G401.6 (cell line): Measurements from ENCODE around the gene CD46.
"Not testable (repeated sequence)": the region's sequence is repeated elsewhere in the genome, so short reads cannot be mapped to it uniquely, and the experiment has no call there.

Source experiments
- FAIRE-seq: peaks from 2 replicates; lab custom pipeline; 2012; peaks lifted over from hg19 to GRCh38; lab: Jason Lieb, UNC

CD46 gene

DNA sequence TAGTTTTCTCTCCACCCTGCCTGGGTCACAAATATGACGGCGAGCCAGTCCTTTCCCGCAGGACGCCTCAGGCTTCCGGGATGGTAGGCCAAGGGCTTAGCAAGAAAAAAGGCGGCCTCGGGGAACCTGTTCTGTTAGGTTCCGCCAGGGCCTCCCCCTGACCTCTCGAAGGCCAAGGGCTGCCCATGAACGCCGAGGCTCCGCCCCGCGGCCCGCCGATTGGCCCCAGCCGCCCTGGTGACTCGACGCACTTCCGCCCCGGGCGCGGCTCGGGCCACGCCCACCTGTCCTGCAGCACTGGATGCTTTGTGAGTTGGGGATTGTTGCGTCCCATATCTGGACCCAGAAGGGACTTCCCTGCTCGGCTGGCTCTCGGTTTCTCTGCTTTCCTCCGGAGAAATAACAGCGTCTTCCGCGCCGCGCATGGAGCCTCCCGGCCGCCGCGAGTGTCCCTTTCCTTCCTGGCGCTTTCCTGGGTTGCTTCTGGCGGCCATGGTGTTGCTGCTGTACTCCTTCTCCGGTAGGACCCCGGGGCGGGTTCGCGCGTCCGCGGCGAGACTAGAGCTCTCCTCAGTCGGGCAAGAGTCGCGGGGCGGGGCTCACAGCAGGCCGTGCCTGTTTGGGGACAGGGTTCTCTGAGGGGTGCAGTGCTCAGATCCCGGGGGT lies at the start of gene CD46:
TSS of gene CD46 (plus strand) at position 265 of the 666 bp plus-strand sequence. CDS start at position 424, 159 bp downstream.
- peak; percentile 81 for FAIRE-seq

GRCh38 chr1:207702317-207702716 lies 49.5 kb upstream of the CD46 start:
- FAIRE-seq, result no peak

DNA sequence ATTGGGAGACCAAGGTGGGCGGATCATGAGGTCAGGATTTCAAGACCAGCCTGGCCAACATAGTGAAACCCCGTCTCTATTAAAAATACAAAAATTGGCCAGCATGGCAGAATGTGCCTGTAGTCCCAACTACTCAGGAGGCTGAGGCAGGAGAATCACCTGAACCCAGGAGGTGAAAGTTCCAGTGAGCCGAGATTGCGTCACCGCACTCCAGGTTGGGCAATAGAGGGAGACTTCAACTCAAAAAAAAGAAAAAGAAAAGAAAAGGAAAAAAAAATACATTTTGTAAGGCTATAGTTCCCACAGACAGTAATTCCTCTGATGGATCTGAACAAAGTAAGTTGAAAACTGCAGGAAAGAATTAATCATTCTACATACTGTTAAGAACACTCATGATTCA lies 48.1 kb upstream of the CD46 start:
- no peak for FAIRE-seq

GRCh38 chr1:207708004-207708403 lies 43.9 kb upstream of the CD46 start:
- not testable (repeated sequence) for FAIRE-seq

- no peak for FAIRE-seq
Observed at GRCh38 chr1:207711285-207711684, 40.6 kb upstream of the CD46 start.

GRCh38 chr1:207712701-207713100 lies 39.2 kb upstream of the CD46 start:
- not testable (repeated sequence) for FAIRE-seq

- FAIRE-seq, result no peak
Observed at GRCh38 chr1:207713529-207713928, 38.3 kb upstream of the CD46 start.

DNA sequence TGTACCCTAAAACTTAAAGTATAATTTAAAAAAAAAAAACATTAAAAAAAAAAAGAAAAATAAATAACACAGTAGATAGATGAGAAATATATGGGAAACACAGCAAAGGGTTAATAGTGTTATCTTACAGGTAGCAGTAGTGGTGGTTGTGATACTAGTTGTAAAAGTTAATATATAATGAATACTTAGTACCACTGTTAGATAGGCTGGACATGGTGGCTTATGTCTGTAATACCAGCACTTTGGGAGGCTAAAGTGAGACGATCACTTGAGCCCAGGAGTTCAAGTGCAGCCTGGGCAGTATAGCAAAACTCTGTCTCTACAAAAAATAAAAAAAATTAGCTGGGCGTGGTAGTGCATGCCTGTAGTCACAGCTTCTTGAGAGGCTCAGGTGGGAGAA lies 32.6 kb upstream of the CD46 start:
- FAIRE-seq, result no peak

GRCh38 chr1:207728200-207728858 lies 23.5 kb upstream of the CD46 start:
- FAIRE-seq, result not testable (repeated sequence)

GRCh38 chr1:207737503-207738157 lies 14.2 kb upstream of the CD46 start:
- FAIRE-seq, result not testable (repeated sequence)

GRCh38 chr1:207738158-207738659 lies 13.6 kb upstream of the CD46 start:
- FAIRE-seq, result not testable (repeated sequence)

DNA sequence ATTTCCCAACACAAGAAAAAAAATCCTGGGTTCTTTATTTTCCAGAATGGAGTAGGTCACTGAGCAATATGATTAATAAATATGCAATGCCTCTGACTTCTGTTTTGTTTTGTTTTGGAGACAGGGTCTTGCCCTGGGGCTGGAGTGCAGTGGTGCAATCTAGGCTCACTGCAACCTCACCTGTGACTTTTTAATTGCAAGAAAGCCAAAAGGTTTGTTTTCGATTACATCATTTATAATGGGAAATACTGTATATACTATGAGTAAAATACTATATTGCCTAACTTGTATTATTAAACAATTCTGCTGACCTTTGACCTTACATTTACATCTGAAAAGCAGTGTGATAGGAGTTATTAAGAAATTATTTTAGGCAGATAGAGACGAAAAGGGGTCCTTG lies 11.6 kb upstream of the CD46 start:
- FAIRE-seq, result no peak

GRCh38 chr1:207742850-207743555 lies 8.9 kb upstream of the CD46 start:
- FAIRE-seq, result no peak

GRCh38 chr1:207744000-207744534 lies 7.8 kb upstream of the CD46 start:
- FAIRE-seq, result no peak

GRCh38 chr1:207745285-207745684 lies 6.6 kb upstream of the CD46 start:
- no peak for FAIRE-seq

GRCh38 chr1:207745839-207746767 lies 5.8 kb upstream of the CD46 start:
- peak; percentile 3 for FAIRE-seq

DNA sequence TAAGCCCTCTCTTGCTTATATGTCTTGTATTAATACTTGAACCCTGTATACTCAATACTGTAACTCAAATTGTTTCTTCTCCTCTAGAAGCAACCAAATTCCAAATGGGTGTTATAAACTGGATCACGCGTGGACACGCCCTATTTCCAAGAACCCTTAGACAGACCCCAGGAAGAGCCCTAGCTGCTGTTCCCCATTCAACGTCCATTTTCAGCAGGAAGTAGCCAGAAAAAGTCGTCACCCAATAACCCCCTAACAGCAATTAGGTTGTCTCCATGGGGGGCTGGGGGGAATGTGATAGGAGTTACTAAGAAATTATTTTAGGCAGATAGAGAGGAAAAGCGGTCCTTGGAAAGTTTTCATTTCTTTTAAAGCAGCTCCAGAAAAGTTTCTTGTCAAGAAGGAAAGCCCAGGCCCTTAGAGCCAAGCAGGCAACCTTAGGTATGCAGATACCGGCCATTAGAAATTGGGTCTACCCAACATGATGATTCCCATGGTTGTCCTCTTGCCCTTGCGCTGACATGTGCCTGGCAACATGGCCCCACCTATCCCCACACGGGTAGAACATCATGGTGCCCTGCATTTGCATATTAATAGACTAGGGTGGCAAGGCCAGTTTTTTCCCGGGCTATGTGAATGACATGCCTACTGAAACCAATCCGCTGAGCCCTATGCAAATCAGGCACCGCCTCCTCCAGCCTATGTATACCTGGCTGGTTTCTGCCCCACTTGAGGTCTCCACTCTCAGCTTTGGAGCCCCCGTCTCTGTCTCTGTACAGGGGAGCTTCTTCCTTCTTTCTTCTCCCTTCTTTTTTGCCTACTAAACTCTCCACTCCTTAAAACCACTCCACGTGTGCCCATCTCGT lies 4.0 kb upstream of the CD46 start:
- no peak for FAIRE-seq

DNA sequence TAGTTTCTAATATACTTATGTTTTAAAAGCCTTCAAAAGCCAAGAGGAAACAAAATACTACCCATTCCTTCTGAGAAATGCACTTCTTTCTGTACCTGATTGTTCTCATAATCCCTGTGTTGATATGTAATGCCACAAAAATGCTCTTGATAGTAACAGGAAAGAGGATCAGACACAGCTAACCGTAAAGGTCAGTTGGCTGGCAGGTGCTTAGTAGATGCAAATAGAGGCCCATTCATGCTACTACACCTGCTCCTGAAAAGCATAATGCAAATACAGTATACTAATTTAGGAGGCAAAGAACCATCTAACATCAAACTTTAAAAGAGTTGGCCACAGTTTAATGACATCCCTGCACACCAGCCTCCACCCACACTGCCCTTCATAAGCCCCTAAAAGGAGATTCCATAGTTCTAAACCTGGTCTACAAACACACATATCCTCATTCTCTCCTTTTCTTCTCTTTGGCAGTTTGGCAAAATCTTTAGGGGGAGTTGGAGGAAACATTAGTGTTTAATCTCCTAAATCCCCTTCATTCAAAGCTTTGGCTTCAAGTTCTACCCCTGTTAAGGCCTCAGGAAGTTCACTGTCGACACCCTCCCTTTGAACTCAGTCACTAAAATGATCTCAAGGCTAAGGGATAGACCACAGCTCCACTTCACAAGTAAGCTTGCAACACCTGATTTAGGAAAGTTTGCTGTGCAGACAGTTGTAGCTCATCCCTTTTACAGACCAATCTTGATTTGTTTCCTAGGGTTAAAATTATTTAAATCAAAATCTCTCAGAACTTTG lies 2.9 kb upstream of the CD46 start:
- FAIRE-seq, result no peak

- no peak for FAIRE-seq
Observed at GRCh38 chr1:207750631-207751305, 1.1 kb upstream of the CD46 start.
